Measurements from ENCODE around the gene NKX6-2. TPM values are rescaled to one million over a fixed set of nuclear protein-coding genes. Genes with fewer than 3 reads are reported as not detected.

NKX6-2 gene
- total and polyA plus RNA-seq, 2 experiments from 2014 or later = 0.24 to 9.3 TPM

DNA sequence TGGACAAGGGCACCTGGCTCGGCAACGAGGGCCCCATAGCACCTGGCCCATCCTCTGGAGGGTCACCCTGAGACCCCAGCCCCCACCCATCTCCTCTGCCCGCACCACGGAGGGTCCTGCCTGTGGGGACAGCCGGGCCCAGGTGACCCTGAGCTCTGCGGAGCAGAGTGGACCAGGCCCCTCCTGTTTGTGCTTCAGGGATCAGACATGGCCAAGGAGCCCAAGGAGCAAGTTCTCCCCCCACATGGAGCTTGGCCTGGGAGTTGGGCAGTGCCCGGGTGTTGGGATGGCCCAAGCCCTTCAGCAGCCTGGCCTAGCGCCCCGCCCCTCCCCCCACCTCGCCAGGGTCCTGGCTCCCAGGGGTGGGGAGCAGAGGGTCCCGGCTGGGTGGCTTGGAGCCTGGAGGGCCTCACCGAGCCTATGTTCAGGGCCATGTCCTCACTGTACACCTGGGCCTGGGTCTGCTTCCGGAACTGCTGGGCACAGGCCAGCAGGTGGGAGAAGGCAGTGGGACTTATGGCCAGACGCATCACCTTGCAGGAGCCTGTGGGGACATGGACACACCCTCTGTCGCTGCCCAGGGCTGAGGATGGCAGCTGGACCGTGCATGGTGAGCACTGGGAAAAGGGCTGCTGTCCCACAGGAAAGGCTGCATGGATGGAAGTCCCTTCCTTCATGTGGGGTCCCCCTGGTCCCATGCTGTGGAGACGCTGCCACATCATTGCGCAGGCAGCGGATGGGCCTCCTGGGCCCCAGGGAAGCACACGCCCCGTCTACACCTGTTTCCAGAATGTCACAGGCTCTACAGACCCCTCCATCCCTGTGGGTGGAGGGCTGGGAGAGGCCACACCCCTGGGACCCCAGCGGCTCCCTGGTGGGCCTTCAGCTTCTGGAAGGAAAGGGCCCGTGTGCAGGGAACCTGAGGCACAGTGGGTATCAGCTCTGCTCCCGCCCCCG is 49.2 kb upstream of the NKX6-2 start (continued):
- TF ChIP-seq, protein P1, sequence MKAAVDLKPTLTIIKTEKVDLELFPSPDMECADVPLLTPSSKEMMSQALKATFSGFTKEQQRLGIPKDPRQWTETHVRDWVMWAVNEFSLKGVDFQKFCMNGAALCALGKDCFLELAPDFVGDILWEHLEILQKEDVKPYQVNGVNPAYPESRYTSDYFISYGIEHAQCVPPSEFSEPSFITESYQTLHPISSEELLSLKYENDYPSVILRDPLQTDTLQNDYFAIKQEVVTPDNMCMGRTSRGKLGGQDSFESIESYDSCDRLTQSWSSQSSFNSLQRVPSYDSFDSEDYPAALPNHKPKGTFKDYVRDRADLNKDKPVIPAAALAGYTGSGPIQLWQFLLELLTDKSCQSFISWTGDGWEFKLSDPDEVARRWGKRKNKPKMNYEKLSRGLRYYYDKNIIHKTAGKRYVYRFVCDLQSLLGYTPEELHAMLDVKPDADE (IDR thresholded peaks at IDR 0.05) = no peak
- TF ChIP-seq EZH2phosphoT487 (IDR thresholded peaks at IDR 0.05; ENCODE audit: unreplicated experiment) (no peak), EZH2 (IDR thresholded peaks at IDR 0.05; ENCODE audit: low read depth, unreplicated experiment) (no peak), CREB1 (CRISPR knock-in tag; IDR thresholded peaks at IDR 0.05; ENCODE audit: low read depth) (no peak)
- TF ChIP-seq, protein P2, sequence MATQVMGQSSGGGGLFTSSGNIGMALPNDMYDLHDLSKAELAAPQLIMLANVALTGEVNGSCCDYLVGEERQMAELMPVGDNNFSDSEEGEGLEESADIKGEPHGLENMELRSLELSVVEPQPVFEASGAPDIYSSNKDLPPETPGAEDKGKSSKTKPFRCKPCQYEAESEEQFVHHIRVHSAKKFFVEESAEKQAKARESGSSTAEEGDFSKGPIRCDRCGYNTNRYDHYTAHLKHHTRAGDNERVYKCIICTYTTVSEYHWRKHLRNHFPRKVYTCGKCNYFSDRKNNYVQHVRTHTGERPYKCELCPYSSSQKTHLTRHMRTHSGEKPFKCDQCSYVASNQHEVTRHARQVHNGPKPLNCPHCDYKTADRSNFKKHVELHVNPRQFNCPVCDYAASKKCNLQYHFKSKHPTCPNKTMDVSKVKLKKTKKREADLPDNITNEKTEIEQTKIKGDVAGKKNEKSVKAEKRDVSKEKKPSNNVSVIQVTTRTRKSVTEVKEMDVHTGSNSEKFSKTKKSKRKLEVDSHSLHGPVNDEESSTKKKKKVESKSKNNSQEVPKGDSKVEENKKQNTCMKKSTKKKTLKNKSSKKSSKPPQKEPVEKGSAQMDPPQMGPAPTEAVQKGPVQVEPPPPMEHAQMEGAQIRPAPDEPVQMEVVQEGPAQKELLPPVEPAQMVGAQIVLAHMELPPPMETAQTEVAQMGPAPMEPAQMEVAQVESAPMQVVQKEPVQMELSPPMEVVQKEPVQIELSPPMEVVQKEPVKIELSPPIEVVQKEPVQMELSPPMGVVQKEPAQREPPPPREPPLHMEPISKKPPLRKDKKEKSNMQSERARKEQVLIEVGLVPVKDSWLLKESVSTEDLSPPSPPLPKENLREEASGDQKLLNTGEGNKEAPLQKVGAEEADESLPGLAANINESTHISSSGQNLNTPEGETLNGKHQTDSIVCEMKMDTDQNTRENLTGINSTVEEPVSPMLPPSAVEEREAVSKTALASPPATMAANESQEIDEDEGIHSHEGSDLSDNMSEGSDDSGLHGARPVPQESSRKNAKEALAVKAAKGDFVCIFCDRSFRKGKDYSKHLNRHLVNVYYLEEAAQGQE (IDR thresholded peaks at IDR 0.05; ENCODE audit: unreplicated experiment) = no peak

DNA sequence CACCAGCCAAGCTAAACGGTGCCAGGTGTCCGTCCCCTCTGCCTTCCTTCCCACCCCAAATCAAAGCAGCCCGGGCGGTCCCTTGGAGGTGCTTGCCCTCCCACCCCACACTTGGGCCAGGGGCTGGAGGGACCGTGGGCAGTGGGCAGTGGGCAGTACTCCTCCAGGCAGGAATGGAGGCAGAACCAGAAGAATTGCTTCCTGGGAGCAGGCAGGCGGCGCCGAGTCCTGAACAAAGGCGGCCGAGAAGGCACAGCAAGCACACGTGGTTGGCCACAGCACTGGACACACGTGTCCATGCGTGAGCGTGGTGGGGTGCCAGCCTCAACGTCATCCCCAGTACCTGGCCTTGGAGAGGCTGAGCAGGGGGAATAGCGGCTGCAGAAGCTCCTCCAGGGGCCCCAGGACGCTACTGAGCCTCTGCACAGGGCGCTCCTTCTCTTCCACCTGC is 48.4 kb upstream of the NKX6-2 start:
- H3K9me3 Mint-ChIP-seq = peaks cover 3% of the 10 kb centered on the region; the same call in 1 of the 3 replicates
- no peak overlapping the region for H3K27ac Mint-ChIP-seq
- no peaks in the 10 kb centered on the region for H3K27me3 ChIP-seq (ENCODE audit: insufficient read depth)
- TF ChIP-seq, protein P2 (IDR thresholded peaks at IDR 0.05; ENCODE audit: unreplicated experiment) = no peak
- TF ChIP-seq, protein P3, sequence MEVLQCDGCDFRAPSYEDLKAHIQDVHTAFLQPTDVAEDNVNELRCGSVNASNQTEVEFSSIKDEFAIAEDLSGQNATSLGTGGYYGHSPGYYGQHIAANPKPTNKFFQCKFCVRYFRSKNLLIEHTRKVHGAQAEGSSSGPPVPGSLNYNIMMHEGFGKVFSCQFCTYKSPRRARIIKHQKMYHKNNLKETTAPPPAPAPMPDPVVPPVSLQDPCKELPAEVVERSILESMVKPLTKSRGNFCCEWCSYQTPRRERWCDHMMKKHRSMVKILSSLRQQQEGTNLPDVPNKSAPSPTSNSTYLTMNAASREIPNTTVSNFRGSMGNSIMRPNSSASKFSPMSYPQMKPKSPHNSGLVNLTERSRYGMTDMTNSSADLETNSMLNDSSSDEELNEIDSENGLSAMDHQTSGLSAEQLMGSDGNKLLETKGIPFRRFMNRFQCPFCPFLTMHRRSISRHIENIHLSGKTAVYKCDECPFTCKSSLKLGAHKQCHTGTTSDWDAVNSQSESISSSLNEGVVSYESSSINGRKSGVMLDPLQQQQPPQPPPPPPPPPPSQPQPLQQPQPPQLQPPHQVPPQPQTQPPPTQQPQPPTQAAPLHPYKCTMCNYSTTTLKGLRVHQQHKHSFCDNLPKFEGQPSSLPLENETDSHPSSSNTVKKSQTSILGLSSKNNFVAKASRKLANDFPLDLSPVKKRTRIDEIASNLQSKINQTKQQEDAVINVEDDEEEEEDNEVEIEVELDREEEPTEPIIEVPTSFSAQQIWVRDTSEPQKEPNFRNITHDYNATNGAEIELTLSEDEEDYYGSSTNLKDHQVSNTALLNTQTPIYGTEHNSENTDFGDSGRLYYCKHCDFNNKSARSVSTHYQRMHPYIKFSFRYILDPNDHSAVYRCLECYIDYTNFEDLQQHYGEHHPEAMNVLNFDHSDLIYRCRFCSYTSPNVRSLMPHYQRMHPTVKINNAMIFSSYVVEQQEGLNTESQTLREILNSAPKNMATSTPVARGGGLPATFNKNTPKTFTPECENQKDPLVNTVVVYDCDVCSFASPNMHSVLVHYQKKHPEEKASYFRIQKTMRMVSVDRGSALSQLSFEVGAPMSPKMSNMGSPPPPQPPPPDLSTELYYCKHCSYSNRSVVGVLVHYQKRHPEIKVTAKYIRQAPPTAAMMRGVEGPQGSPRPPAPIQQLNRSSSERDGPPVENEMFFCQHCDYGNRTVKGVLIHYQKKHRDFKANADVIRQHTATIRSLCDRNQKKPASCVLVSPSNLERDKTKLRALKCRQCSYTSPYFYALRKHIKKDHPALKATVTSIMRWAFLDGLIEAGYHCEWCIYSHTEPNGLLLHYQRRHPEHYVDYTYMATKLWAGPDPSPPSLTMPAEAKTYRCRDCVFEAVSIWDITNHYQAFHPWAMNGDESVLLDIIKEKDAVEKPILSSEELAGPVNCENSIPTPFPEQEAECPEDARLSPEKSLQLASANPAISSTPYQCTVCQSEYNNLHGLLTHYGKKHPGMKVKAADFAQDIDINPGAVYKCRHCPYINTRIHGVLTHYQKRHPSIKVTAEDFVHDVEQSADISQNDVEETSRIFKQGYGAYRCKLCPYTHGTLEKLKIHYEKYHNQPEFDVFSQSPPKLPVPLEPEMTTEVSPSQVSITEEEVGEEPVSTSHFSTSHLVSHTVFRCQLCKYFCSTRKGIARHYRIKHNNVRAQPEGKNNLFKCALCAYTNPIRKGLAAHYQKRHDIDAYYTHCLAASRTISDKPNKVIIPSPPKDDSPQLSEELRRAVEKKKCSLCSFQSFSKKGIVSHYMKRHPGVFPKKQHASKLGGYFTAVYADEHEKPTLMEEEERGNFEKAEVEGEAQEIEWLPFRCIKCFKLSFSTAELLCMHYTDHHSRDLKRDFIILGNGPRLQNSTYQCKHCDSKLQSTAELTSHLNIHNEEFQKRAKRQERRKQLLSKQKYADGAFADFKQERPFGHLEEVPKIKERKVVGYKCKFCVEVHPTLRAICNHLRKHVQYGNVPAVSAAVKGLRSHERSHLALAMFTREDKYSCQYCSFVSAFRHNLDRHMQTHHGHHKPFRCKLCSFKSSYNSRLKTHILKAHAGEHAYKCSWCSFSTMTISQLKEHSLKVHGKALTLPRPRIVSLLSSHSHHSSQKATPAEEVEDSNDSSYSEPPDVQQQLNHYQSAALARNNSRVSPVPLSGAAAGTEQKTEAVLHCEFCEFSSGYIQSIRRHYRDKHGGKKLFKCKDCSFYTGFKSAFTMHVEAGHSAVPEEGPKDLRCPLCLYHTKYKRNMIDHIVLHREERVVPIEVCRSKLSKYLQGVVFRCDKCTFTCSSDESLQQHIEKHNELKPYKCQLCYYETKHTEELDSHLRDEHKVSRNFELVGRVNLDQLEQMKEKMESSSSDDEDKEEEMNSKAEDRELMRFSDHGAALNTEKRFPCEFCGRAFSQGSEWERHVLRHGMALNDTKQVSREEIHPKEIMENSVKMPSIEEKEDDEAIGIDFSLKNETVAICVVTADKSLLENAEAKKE (CRISPR knock-in tag; IDR thresholded peaks at IDR 0.05) = no peak
- no peak for TF ChIP-seq EZH2 (IDR thresholded peaks at IDR 0.05; ENCODE audit: low read depth, unreplicated experiment)

More for the DNA sequence above, 48.4 kb upstream of the NKX6-2 start:
- H3K27ac ChIP-seq (ENCODE audit: low read depth) = no peak overlapping the region
- H3K4me2 ChIP-seq = no peak overlapping the region
- ATAC-seq (no peak), DNase-seq (ENCODE audit: low spot score) (no peak)
- Mint-ChIP-seq H3K27me3 (ENCODE audit: insufficient read depth, low read depth, poor library complexity) (peaks cover 5% of the 10 kb centered on the region), H3K4me1 (no peaks in the 10 kb centered on the region), H3K36me3 (ENCODE audit: low read depth) (no peaks in the 10 kb centered on the region), H3K4me3 (no peak overlapping the region)
- no peaks in the 10 kb centered on the region for H3K79me2 ChIP-seq (replicated peaks; ENCODE audit: insufficient read depth)
- H3K36me3 ChIP-seq (ENCODE audit: insufficient read depth) = no peaks in the 10 kb centered on the region
- peaks cover 8% of the 10 kb centered on the region; the same call in 1 of the 2 replicates for H3F3A ChIP-seq (replicated peaks; ENCODE audit: low read depth)
- H3K4me3 ChIP-seq = no peak overlapping the region
- H3K4me1 ChIP-seq (ENCODE audit: insufficient read depth) = no peaks in the 10 kb centered on the region
- H2AFZ ChIP-seq = no peak overlapping the region
- H3K9me2 ChIP-seq (ENCODE audit: insufficient read depth) = no peaks in the 10 kb centered on the region
- H4K20me1 ChIP-seq (replicated peaks; ENCODE audit: insufficient read depth) = no peaks in the 10 kb centered on the region; the same call in 1 of the 2 replicates
